Measurements from ENCODE around the gene DMD.

- TF ChIP-seq, protein P1, sequence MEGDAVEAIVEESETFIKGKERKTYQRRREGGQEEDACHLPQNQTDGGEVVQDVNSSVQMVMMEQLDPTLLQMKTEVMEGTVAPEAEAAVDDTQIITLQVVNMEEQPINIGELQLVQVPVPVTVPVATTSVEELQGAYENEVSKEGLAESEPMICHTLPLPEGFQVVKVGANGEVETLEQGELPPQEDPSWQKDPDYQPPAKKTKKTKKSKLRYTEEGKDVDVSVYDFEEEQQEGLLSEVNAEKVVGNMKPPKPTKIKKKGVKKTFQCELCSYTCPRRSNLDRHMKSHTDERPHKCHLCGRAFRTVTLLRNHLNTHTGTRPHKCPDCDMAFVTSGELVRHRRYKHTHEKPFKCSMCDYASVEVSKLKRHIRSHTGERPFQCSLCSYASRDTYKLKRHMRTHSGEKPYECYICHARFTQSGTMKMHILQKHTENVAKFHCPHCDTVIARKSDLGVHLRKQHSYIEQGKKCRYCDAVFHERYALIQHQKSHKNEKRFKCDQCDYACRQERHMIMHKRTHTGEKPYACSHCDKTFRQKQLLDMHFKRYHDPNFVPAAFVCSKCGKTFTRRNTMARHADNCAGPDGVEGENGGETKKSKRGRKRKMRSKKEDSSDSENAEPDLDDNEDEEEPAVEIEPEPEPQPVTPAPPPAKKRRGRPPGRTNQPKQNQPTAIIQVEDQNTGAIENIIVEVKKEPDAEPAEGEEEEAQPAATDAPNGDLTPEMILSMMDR (conservative IDR thresholded peaks at IDR 0.05) = no peak
- TF ChIP-seq ZFX (IDR thresholded peaks at IDR 0.05) = no peak
Observed at GRCh38 chrX:33194876-33195433, 16.4 kb downstream of the DMD start.

All from C4-2B (cell line).